HCT116 (cell line): Measurements from ENCODE around the gene C22orf39. TPM values are rescaled to one million over a fixed set of nuclear protein-coding genes. Genes with fewer than 3 reads are reported as not detected.

Experiments used
- ATAC-seq: fragments of 200-7000 bp; cut with Tn5 transposase; 2 replicates; pipeline ENCODE4 v1.9.1; 2020; ENCODE audit warnings: mild to moderate bottlenecking, moderate library complexity
- BruUV-seq: library from RNA; stranded (reverse); fragments of 400-500 nt; replicated peaks from 2 replicates; lab custom pipeline; 2021; lab: Mats Ljungman, UMichigan
- CTCF ChIA-PET: fragments of 300-600 bp; sonication (Branson Sonifier 250); formaldehyde crosslinking; loops from one replicate; lab custom pipeline; 2021; ENCODE audit warnings: antibody characterized with exemption; lab: Charles Lee
- POLR2A ChIA-PET: fragments of 300-600, 350-600 bp; sonication (Branson Sonifier 250); formaldehyde crosslinking; loops from one replicate; lab custom pipeline; 2021; ENCODE audit warnings: antibody characterized with exemption; lab: Charles Lee
- RAD21 ChIA-PET, 2 experiments: fragments of 300-600 bp; sonication (Branson Sonifier 250); formaldehyde crosslinking; loops; one replicate each; lab custom pipeline; 2023; ENCODE audit warnings: low total read pairs in 2 of 2; ENCODE audit not compliant: uncharacterized antibody in 2 of 2, unreplicated experiment in 2 of 2, low non-redundant PET in 1 of 2; lab: Charles Lee
- DNase-seq: peaks from one replicate; pipeline ENCODE4 v3.0.0-alpha.2; 2010; ENCODE audit warnings: low read depth, low spot score
- H2AFZ ChIP-seq: fragments of 200-600 bp; shearing (Covaris generic), sonication (generic); 2 replicates; pipeline ENCODE4 v1.6.1; 2017; ENCODE audit warnings: low read depth, mixed run types, mixed read lengths, antibody characterized with exemption, low read length; ENCODE audit not compliant: poor library complexity, severe bottlenecking
- H3K27ac ChIP-seq: 2 replicates; pipeline ENCODE4 v1.5.1; 2012; ENCODE audit warnings: low read depth, low read length
- H3K27me3 ChIP-seq: fragments of 200-600 bp; sonication (generic); 2 replicates; pipeline ENCODE4 v1.6.1; 2016; ENCODE audit warnings: mixed run types, low read length, mixed read lengths; ENCODE audit not compliant: insufficient read depth
- H3K36me3 ChIP-seq, 2 experiments: fragments of 200-500 bp in 1 of 2; fragments of 200-600 bp in 1 of 2; sonication (Bioruptor generic) in 1 of 2; sonication (generic) in 1 of 2; 2 replicates each; pipeline versions ENCODE4 v1.5.1 to v1.6.1; 2014 to 2016; ENCODE audit warnings: low read length in 2 of 2, inconsistent platforms in 1 of 2, mixed read lengths in 1 of 2, mixed run types in 1 of 2; ENCODE audit not compliant: insufficient read depth in 2 of 2, control insufficient read depth in 1 of 2
- H3K4me1 ChIP-seq, 2 experiments: fragments of 200-600 bp in 1 of 2; sonication (generic) in 1 of 2; 2 replicates each; pipeline versions ENCODE4 v1.5.1 to v1.6.1; 2012 to 2017; ENCODE audit warnings: low read length in 2 of 2, inconsistent platforms in 1 of 2, mild to moderate bottlenecking in 1 of 2, mixed read lengths in 1 of 2, mixed run types in 1 of 2, moderate library complexity in 1 of 2; ENCODE audit not compliant: insufficient read depth in 2 of 2, control insufficient read depth in 1 of 2
- H3K4me2 ChIP-seq: fragments of 200-600 bp; sonication (generic); 2 replicates; pipeline ENCODE4 v1.6.1; 2017; ENCODE audit warnings: mixed run types, low read length, mixed read lengths
- H3K4me3 ChIP-seq, 2 experiments: fragments of 200-600 bp in 1 of 2; sonication (generic) in 1 of 2; replicated peaks in 1 of 2; 2 replicates each; pipeline ENCODE4 v1.5.1; 2011 to 2016; ENCODE audit warnings: low read length in 2 of 2, control low read depth in 1 of 2, low read depth in 1 of 2, mild to moderate bottlenecking in 1 of 2, mixed read lengths in 1 of 2, mixed run types in 1 of 2
- H3K79me2 ChIP-seq: fragments of 200-600 bp; sonication (generic); 2 replicates; pipeline ENCODE4 v1.6.1; 2017; ENCODE audit warnings: mild to moderate bottlenecking, mixed run types, low read length, moderate library complexity, mixed read lengths; ENCODE audit not compliant: insufficient read depth
- H3K9ac ChIP-seq: fragments of 200-600 bp; sonication (generic); 2 replicates; pipeline ENCODE4 v1.6.1; 2016; ENCODE audit warnings: low read length, mixed read lengths
- H3K9me2 ChIP-seq: fragments of 200-600 bp; sonication (generic), shearing (Covaris generic); 2 replicates; pipeline ENCODE4 v1.6.1; 2017; ENCODE audit warnings: mixed run types, mild to moderate bottlenecking, moderate library complexity; ENCODE audit not compliant: insufficient read depth
- H3K9me3 ChIP-seq, 2 experiments: fragments of 200-500 bp in 1 of 2; fragments of 200-600 bp in 1 of 2; sonication (Bioruptor generic) in 1 of 2; sonication (generic) in 1 of 2; 2 replicates each; pipeline ENCODE4 v1.6.1; 2014 to 2017; ENCODE audit warnings: low read length in 2 of 2, mixed read lengths in 2 of 2, inconsistent platforms in 1 of 2, low read depth in 1 of 2, mild to moderate bottlenecking in 1 of 2, mixed run types in 1 of 2, moderate library complexity in 1 of 2; ENCODE audit not compliant: control insufficient read depth in 1 of 2, insufficient read depth in 1 of 2
- H4K20me1 ChIP-seq: fragments of 200-600 bp; sonication (generic), shearing (Covaris generic); 2 replicates; pipeline ENCODE4 v1.6.1; 2017; ENCODE audit warnings: mixed run types, mild to moderate bottlenecking, moderate library complexity; ENCODE audit not compliant: insufficient read depth
- CBX3 ChIP-seq: IDR thresholded peaks from 2 replicates; pipeline ENCODE4 v1.6.1; 2012; ENCODE audit warnings: low read depth
- EZH2phosphoT487 ChIP-seq: fragments of 200-600 bp; IDR thresholded peaks from 2 replicates; pipeline ENCODE4 v1.6.1; 2018; ENCODE audit warnings: antibody characterized with exemption, borderline replicate concordance
- POLR2AphosphoS5 ChIP-seq: IDR thresholded peaks from 2 replicates; pipeline ENCODE4 v1.6.1; 2011; ENCODE audit warnings: mild to moderate bottlenecking, low read depth, low read length, moderate library complexity
- SIN3A ChIP-seq: IDR thresholded peaks from 2 replicates; pipeline ENCODE4 v1.6.1; 2012; ENCODE audit warnings: low read depth
- TCF7L2 ChIP-seq: IDR thresholded peaks from 2 replicates; pipeline ENCODE4 v1.7.0; 2011; ENCODE audit warnings: borderline replicate concordance, inconsistent platforms; ENCODE audit not compliant: insufficient read depth, insufficient read length; ENCODE audit errors: extremely low read depth
- intact Hi-C: fragments of 100-400 bp; cut with micrococcal nuclease; formaldehyde crosslinking; loops from 2 replicates; pipeline ENCODE4 v1.10.0; 2022
- total RNA-seq: library from RNA; stranded (reverse); gene quantifications from one replicate; pipeline ENCODE4 v1.2.1, GENCODE V29; 2021; ENCODE audit not compliant: unreplicated experiment

C22orf39 gene
- total RNA-seq, 1 experiment from 2014 or later, result 17.7 TPM

DNA sequence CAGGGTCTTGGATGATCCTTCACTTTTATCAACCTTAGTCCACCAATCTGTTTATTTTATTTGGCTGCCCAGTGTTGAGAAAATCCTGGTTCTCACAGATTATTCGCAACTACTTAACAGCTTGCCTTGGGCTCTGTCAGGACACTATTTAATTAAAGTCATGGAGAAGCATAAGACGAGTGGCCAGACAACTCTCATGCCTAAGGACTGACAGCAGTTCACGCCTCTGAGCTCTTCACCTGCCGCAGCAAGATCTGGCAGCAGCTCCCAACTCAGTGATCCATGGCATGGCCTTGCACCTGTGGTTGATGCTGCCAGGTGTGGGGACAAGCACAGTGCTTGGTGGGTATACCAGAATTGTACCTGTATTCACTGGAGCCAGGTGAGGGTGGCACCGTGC, 53.8 kb downstream of the C22orf39 start:
- H4K20me1 ChIP-seq, result no peaks in the 10 kb centered on the region
- no peaks in the 10 kb centered on the region for H3K9me3 ChIP-seq
- no peak for DNase-seq
- H3K9me2 ChIP-seq, result no peaks in the 10 kb centered on the region
- BruUV-seq, result no TSS peak
- ChIA-PET CTCF (no interaction called here), RAD21 (interaction anchor here in 1 of 2 experiments (0.6 kb wide), 1 partner anchor 9 kb away, joined by 3 read pairs; no protein-coding TSS in a partner anchor), POLR2A (no interaction called here)
- TF ChIP-seq EZH2phosphoT487 (no peak), POLR2AphosphoS5 (no peak), CBX3 (no peak), SIN3A (no peak), TCF7L2 (no peak)
- H3K36me3 ChIP-seq, result peaks cover 18 to 43% of the 10 kb centered on the region in 2 experiments; a peak in 3 of 4 replicates
- no peak overlapping the region for H2AFZ ChIP-seq
- no peaks in the 10 kb centered on the region for H3K79me2 ChIP-seq
- intact Hi-C loops, result no loop called here
- no peaks in the 10 kb centered on the region for H3K27me3 ChIP-seq
- no peak for ATAC-seq
- H3K4me3 ChIP-seq, result no peak overlapping the region
- H3K9ac ChIP-seq, result no peak overlapping the region
- no peaks in the 10 kb centered on the region for H3K4me1 ChIP-seq
- no peak overlapping the region for H3K4me2 ChIP-seq
- no peak overlapping the region for H3K27ac ChIP-seq

Other genes starting within 250 kb of the C22orf39 start
- gene CLTCL1, start 156.0 kb downstream of the C22orf39 start, total RNA-seq, result 7.1 TPM
- 30.6 TPM for gene HIRA, start 16.0 kb downstream of the C22orf39 start, total RNA-seq
- 40.1 TPM for gene MRPL40, start 15.2 kb downstream of the C22orf39 start, total RNA-seq
- 97.5 TPM for gene UFD1, start 31.5 kb upstream of the C22orf39 start, total RNA-seq
- gene CDC45, start 32.2 kb upstream of the C22orf39 start, total RNA-seq, result 43.4 TPM
- 0.32 TPM for gene CLDN5, start 76.7 kb upstream of the C22orf39 start, total RNA-seq